ENCODE results near the gene EFNA4.

DNA sequence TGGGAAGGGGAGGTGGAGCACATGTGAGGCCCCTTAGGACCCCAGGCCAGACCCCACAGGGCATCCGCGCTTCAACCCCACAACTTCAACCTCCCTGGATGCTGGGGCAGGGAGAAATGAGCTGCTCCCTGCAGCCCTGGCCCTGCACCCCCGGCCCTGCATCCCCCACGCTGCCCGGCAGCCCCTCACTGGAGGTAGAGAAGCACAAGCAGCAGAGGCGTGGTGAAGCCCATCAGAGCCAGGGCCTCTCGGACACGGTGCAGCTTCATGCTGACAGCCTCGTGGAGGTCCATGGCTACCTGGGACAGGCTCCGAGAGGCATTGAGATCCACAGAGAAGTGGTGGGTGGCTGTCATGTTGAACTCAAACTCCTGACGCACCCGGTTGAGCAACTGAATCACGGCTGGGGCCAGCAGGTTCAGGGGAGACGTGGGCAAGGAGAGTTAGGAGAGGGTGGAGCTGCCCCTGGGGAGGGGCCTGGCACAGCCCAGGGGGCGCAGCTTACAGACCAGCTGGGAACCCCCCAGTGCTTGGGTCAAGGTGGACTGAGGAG, 33.2 kb upstream of the EFNA4 start:
- TF ChIP-seq POLR2AphosphoS5 (IDR thresholded peaks at IDR 0.05; ENCODE audit: low read depth, low read length) = no peak
- no peak for TF ChIP-seq SIN3A (IDR thresholded peaks at IDR 0.05; ENCODE audit: borderline replicate concordance, insufficient read depth, low read length)
- TF ChIP-seq, protein P1, sequence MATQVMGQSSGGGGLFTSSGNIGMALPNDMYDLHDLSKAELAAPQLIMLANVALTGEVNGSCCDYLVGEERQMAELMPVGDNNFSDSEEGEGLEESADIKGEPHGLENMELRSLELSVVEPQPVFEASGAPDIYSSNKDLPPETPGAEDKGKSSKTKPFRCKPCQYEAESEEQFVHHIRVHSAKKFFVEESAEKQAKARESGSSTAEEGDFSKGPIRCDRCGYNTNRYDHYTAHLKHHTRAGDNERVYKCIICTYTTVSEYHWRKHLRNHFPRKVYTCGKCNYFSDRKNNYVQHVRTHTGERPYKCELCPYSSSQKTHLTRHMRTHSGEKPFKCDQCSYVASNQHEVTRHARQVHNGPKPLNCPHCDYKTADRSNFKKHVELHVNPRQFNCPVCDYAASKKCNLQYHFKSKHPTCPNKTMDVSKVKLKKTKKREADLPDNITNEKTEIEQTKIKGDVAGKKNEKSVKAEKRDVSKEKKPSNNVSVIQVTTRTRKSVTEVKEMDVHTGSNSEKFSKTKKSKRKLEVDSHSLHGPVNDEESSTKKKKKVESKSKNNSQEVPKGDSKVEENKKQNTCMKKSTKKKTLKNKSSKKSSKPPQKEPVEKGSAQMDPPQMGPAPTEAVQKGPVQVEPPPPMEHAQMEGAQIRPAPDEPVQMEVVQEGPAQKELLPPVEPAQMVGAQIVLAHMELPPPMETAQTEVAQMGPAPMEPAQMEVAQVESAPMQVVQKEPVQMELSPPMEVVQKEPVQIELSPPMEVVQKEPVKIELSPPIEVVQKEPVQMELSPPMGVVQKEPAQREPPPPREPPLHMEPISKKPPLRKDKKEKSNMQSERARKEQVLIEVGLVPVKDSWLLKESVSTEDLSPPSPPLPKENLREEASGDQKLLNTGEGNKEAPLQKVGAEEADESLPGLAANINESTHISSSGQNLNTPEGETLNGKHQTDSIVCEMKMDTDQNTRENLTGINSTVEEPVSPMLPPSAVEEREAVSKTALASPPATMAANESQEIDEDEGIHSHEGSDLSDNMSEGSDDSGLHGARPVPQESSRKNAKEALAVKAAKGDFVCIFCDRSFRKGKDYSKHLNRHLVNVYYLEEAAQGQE (IDR thresholded peaks at IDR 0.05; ENCODE audit: insufficient read depth in 1 of 2, low read depth in 2 of 2, low read length in 2 of 2) = no peak

Data from PFSK-1 (cell line).